GM19351 (cell line): ENCODE measurements around the gene C10orf53.

Source experiments
- ATAC-seq: cut with Tn5 transposase; IDR thresholded peaks from one replicate; pipeline ENCODE4 v1.9.1; 2021; ENCODE audit warnings: mild to moderate bottlenecking, moderate library complexity; ENCODE audit not compliant: unreplicated experiment

The C10orf53 gene

DNA sequence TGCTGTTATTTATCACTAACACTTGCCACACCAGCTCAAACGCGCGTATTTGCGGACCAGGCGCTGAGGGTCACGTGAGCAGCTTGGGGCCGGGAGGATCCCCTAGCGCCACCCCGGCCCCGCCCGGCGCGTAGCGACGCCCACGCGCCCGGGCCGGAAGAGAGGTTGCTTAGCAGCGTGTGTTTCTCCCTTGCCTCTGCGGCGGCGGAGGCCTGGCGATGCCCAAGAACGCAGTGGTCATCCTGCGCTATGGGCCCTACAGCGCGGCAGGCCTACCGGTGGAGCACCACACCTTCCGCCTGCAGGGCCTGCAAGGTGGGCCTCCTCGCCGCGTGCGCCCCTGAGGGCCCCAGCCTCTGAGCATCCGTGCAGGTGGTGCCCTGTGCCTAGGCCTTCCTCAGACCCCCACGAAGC is at the start of gene C10orf53:
Gene C10orf53, plus strand, starts transcription at position 172 of the 414 bp plus-strand sequence. Its CDS starts 47 bp downstream, at position 219.
- ATAC-seq, result no peak

DNA sequence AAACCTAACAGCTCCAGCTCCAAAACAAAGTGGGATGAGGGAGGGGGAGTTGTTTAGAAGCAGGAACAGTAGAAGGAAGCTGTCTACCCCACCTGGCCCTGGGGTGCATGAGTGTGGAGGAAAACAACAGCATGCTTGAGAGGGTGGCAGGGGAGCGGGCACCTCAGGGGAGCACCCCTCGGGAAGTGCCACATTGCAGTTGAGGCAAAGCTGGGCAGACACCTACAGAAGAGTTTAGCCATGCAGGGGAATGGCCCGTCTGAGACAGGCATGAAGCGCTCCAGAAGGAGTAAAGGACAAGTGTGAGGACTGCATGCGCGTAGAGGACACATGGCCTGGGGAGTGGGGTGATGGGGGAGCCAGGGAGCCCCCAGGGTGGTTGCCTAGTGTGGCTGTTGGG is 47.5 kb upstream of the C10orf53 start:
- no peak for ATAC-seq

DNA sequence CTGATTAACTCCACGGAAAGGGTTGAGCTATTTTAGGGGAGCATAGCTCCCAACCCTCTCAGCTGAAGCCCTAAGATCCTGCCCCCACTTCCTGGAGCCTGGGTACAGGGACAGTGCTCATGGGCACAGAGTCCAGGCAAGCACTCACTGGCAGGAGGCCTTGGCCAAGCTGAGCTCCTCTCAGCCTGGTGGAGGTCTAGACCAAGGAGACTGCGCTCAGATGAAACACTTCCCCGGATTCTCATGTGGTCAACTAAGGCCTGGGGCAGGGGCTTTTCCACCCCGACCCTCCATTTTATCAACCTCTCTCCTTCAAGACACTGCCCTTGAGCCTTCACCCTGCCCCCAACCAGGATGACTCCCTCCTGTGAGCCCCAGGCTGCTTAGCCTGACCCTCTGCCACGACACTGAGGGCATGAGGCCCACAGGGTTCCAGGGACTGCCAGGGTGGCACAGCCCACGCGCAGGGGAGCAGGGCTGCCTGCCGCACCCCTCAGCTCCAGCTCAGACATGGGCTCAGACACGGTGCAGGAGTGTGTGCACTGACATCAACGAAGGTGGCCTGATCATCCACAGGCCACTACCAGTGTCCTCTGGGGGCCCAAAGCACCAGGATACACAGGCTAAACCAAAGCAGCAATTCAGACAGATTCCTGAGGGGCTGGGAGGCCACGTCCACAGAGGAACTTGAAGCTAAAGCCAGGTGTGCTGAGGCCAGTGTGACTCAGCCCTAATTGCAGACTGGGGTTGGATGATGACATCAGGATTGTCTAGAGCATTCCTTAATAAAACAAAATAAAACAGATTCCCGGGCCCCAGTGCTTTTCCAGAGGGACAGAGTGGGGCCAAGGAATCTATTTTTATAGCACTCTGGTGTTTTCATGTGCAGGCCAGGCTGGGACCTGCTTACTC is 46.8 kb upstream of the C10orf53 start:
- no peak for ATAC-seq

- ATAC-seq, result no peak
Observed at GRCh38 chr10:49633327-49634068, 46.0 kb upstream of the C10orf53 start.

GRCh38 chr10:49634069-49634660 is 45.3 kb upstream of the C10orf53 start:
- no peak for ATAC-seq

GRCh38 chr10:49642311-49642710 is 37.1 kb upstream of the C10orf53 start:
- ATAC-seq, result no peak

- ATAC-seq, result no peak
Observed at GRCh38 chr10:49643241-49644034, 36.0 kb upstream of the C10orf53 start.

DNA sequence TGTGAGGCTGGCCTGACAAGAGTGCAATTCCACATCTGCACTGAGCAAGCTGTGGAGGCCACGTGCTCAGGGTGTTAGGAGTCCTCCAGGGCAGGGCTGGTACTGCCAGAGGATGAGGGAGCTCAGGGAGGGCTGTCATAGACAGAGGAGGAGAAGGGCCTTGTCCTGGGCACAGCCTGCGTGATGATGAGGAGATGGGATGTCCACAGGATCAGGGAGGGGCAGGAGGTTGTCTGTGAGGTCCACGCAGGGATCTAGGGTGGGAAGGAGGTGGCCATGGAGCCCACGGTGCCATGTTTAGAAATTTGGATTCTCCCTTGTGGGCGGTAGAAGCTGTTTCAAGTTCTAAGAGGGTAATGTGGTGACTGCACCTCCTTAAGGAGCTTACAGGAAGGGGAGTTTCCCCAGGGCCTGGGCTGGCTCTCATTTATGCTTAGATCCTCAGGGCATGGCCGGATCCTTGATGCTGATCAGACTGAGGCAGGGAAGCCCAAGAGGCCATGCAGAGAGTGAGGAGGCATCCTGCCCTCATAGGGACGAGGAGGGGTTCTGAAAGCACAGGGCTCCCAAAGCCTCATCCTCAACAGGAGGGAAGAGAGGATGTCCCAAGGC is 35.3 kb upstream of the C10orf53 start:
- ATAC-seq, result no peak

DNA sequence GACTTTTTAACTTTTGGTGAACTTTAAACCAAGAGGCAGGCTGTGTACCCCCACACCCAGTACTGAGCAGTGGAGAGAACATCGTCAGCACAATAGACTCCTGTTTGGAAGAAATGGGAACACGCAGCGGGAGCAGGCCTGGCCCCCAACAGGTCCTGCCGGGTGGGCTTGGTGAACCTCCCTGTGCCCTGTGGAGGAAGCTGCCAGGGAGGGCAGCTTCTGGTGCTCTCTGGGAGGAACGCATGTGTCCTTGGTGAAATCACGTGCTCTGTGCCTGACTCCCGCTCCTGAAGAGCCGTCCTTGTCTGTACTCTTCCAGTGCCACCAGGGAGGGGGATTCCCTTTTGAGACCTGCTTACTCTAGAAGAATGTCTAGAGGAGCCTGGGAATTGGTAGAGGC is 34.0 kb upstream of the C10orf53 start:
- no peak for ATAC-seq

- no peak for ATAC-seq
Observed at GRCh38 chr10:49645871-49646870, 33.3 kb upstream of the C10orf53 start.

DNA sequence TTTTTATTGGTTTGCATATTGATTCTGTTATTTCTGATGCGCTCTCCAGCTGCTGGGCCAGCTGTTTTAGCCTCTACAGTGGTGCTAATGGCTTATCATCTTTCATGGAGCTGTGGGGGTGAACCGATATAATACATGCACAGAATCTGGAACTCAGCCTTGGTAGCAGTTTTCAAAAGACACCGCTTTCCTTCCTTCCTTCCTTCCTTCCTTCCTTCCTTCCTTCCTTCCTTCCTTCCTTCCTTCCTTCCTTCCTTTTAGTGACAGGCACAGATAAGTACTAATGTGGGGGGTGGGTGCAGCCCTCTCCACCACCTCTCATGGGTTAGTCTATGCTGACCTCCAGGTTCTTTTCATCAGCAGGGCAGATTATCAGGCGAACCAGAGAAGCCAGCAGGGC is 31.9 kb upstream of the C10orf53 start:
- no peak for ATAC-seq

- no peak for ATAC-seq
Observed at GRCh38 chr10:49647985-49648795, 31.3 kb upstream of the C10orf53 start.

- ATAC-seq, result no peak
Observed at GRCh38 chr10:49649294-49649693, 30.2 kb upstream of the C10orf53 start.

- ATAC-seq, result no peak
Observed at GRCh38 chr10:49649936-49650723, 29.3 kb upstream of the C10orf53 start.

- ATAC-seq, result no peak
Observed at GRCh38 chr10:49650724-49651034, 28.8 kb upstream of the C10orf53 start.

GRCh38 chr10:49651039-49651835 is 28.2 kb upstream of the C10orf53 start:
- ATAC-seq, result no peak

DNA sequence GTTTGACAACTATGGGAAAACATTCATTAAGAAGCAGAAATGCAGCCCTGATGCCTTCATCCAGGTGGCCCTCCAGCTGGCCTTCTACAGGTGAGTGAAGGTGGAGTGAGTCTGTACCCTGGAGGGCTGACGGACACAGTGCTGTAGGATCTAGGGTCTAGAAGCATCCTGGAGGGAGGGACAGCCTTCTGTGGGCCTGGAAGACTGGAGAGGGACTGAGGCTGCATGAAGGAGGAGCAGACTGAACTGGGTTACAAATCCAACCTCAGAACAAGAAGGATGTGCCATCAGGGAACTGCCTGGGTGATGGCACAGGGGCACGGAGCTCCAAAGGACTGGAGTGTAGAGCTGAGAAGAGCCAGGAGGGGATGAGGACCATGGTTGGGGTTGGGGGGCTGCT is 27.5 kb upstream of the C10orf53 start:
- no peak for ATAC-seq
